Lung (tissue), 12 donors: Measurements from ENCODE around the gene FAXC. TPM values are rescaled to one million over a fixed set of nuclear protein-coding genes. Genes with fewer than 3 reads are reported as not detected.
"Not testable (repeated sequence)": the region's sequence is repeated elsewhere in the genome, so short reads cannot be mapped to it uniquely, and the experiment has no call there.

Experiments
- ATAC-seq: fragments of 200-7000 bp; cut with Tn5 transposase; one replicate; pipeline ENCODE4 v1.9.1; 2020; ENCODE audit warnings: moderate number of reproducible peaks; ENCODE audit not compliant: insufficient read depth, low FRiP score
- DNase-seq, 3 donors: peaks; one replicate each; pipeline ENCODE4 v3.0.0-alpha.2; 2013 to 2017
- H3K27ac ChIP-seq, 2 donors: one replicate each; pipeline ENCODE4 v1.5.1; 2013; ENCODE audit warnings: mild to moderate bottlenecking in 2 of 2, moderate library complexity in 2 of 2, control low read depth in 1 of 2, inconsistent platforms in 1 of 2, low read depth in 1 of 2, low read length in 1 of 2
- H3K27me3 ChIP-seq, 3 donors: one replicate each; pipeline ENCODE4 v1.5.1; 2013; ENCODE audit warnings: low read length in 2 of 3; ENCODE audit not compliant: control insufficient read depth in 3 of 3, insufficient read depth in 3 of 3
- H3K36me3 ChIP-seq, 4 donors: one replicate each; pipeline ENCODE4 v1.5.1; 2013; ENCODE audit warnings: low read length in 4 of 4, mild to moderate bottlenecking in 1 of 4, moderate library complexity in 1 of 4; ENCODE audit not compliant: control insufficient read depth in 4 of 4, insufficient read depth in 4 of 4
- H3K4me1 ChIP-seq, 5 donors: one replicate each; pipeline ENCODE4 v1.5.1; 2013; ENCODE audit warnings: low read length in 5 of 5, mild to moderate bottlenecking in 2 of 5, moderate library complexity in 1 of 5; ENCODE audit not compliant: control insufficient read depth in 5 of 5, insufficient read depth in 5 of 5
- H3K4me3 ChIP-seq: one replicate; pipeline ENCODE4 v1.5.1; 2013; ENCODE audit warnings: mild to moderate bottlenecking, control low read depth, moderate library complexity
- H3K9ac ChIP-seq, 2 donors: one replicate each; pipeline ENCODE4 v1.5.1; 2013; ENCODE audit warnings: low read length in 2 of 2, control low read depth in 1 of 2; ENCODE audit not compliant: insufficient read depth in 1 of 2
- H3K9me3 ChIP-seq, 4 donors: one replicate each; pipeline ENCODE4 v1.5.1; 2013; ENCODE audit warnings: low read length in 3 of 4, mild to moderate bottlenecking in 1 of 4, moderate library complexity in 1 of 4; ENCODE audit not compliant: control insufficient read depth in 4 of 4, insufficient read depth in 3 of 4
- CTCF ChIP-seq: IDR thresholded peaks from 2 replicates; pipeline ENCODE4 v1.5.1; 2012; ENCODE audit warnings: mild to moderate bottlenecking; ENCODE audit errors: control extremely low read depth, extremely low read depth
- WGBS, 2 donors: extraction: QIAGEN DNeasy Blood & Tissue Kit; methylation state at CpG; one replicate each; pipeline ENCODE4 v1.1.7; 2013; 5-methylcytosine and 5-hydroxymethylcytosine counted together
- polyA plus RNA-seq, 2 donors: library from polyadenylated mRNA; stranded (reverse); fragments of 200-250 nt; gene quantifications; one replicate each; pipeline ENCODE4 v1.2.1, GENCODE V29; 2013
- total RNA-seq, 2 donors: library from RNA; depleted of rRNA in 1 of 2; stranded (reverse); fragments of >200 nt in 1 of 2; gene quantifications; one replicate each; pipeline ENCODE4 v1.2.1, GENCODE V29; 2014 to 2021
- donor health status: control.
- donor health status: control.
- donor health status: Bipolar disorder and iron deficiency.
- donor health status: healthy.
- donor health status: DM: yes; HTN: yes; CAD: no.

Gene FAXC
- total and polyA plus RNA-seq, 4 donors: 1.1 to 5.9 (median 4.0) TPM

GRCh38 chr6:99338188-99338587 is 11.3 kb downstream of the FAXC start:
- H3K4me1 ChIP-seq: no peaks in the 10 kb centered on the region
- H3K27me3 ChIP-seq: no peaks in the 10 kb centered on the region
- H3K9ac ChIP-seq: no peak overlapping the region
- no peaks in the 10 kb centered on the region for H3K36me3 ChIP-seq
- peaks cover 0 to 1% (median 0%) of the 10 kb centered on the region in 4 donors for H3K9me3 ChIP-seq
- H3K27ac ChIP-seq: no peak overlapping the region
- 65 to 74% methylated on average over 2 of the region's 2 CpGs for WGBS, 2 donors
- no peak for TF ChIP-seq CTCF
- ATAC-seq: no peak
- DNase-seq: no peak
- no peak overlapping the region for H3K4me3 ChIP-seq

- H3K27me3 ChIP-seq, ATAC-seq, H3K4me3 ChIP-seq, DNase-seq, H3K9ac ChIP-seq, H3K36me3 ChIP-seq, H3K9me3 ChIP-seq, H3K4me1 ChIP-seq, H3K27ac ChIP-seq: not testable (repeated sequence)
- 69 to 76% methylated on average over 6 of the region's 6 CpGs for WGBS, 2 donors
Measured at GRCh38 chr6:99335298-99335697, 14.2 kb downstream of the FAXC start.

- Histone ChIP-seq H3K9ac (no peak overlapping the region), H3K4me3 (no peak overlapping the region), H3K27me3 (no peaks in the 10 kb centered on the region), H3K36me3 (no peaks in the 10 kb centered on the region), H3K9me3 (peaks cover 0 to 1% (median 0%) of the 10 kb centered on the region in 4 donors), H3K27ac (no peak overlapping the region), H3K4me1 (no peaks in the 10 kb centered on the region)
- TF ChIP-seq CTCF: no peak
- 38 to 39% methylated on average over 2 of the region's 2 CpGs for WGBS, 2 donors
- DNase-seq (peak; percentile 24 to 56 (median 49)), ATAC-seq (peak; percentile 39)
Measured at GRCh38 chr6:99334526-99335127, 14.8 kb downstream of the FAXC start.

GRCh38 chr6:99333068-99333467 is 16.4 kb downstream of the FAXC start:
- Histone ChIP-seq H3K36me3 (no peaks in the 10 kb centered on the region), H3K4me1 (no peaks in the 10 kb centered on the region), H3K27me3 (no peaks in the 10 kb centered on the region), H3K27ac (no peak overlapping the region), H3K9me3 (no peaks in the 10 kb centered on the region), H3K9ac (no peak overlapping the region), H3K4me3 (no peak overlapping the region)
- WGBS, 2 donors: 87 to 89% methylated on average over 6 of the region's 6 CpGs
- no peak for ATAC-seq
- no peak for TF ChIP-seq CTCF
- no peak for DNase-seq
